Psoas muscle (tissue), 8 donors: ENCODE results near the gene SPACDR. TPM values are rescaled to one million over a fixed set of nuclear protein-coding genes. Genes with fewer than 3 reads are reported as not detected.

Source experiments
- ATAC-seq, 4 donors: fragments of 200-7000 bp; cut with Tn5 transposase; one replicate each; pipeline ENCODE4 v1.9.1; 2020; ENCODE audit warnings: moderate library complexity in 3 of 4, mild to moderate bottlenecking in 2 of 4
- DNase-seq, 2 donors: peaks; one replicate each; pipeline ENCODE4 v3.0.0-alpha.2; 2020
- H3K27ac ChIP-seq: fragments of 200-600 bp; one replicate; pipeline ENCODE4 v1.8.0; 2022
- H3K27me3 ChIP-seq, 3 donors: fragments of 200-600 bp in 1 of 3; one replicate each; pipeline versions ENCODE4 v1.6.1 to v1.8.0; 2013 to 2022; ENCODE audit warnings: low read length in 2 of 3, mild to moderate bottlenecking in 2 of 3, moderate library complexity in 1 of 3; ENCODE audit not compliant: insufficient read depth in 3 of 3
- H3K36me3 ChIP-seq, 2 donors: fragments of 200-600 bp in 1 of 2; one replicate each; pipeline versions ENCODE4 v1.6.1 to v1.8.0; 2013 to 2022; ENCODE audit warnings: low read depth in 1 of 2, mild to moderate bottlenecking in 1 of 2, moderate library complexity in 1 of 2; ENCODE audit not compliant: insufficient read depth in 1 of 2
- H3K4me1 ChIP-seq: fragments of 200-600 bp; one replicate; pipeline ENCODE4 v1.8.0; 2022
- H3K4me3 ChIP-seq: fragments of 200-600 bp; one replicate; pipeline ENCODE4 v1.8.0; 2022; ENCODE audit warnings: mild to moderate bottlenecking
- H3K9me3 ChIP-seq: fragments of 200-600 bp; one replicate; pipeline ENCODE4 v1.8.0; 2022
- CTCF ChIP-seq: fragments of 200-600 bp; IDR thresholded peaks from one replicate; pipeline ENCODE4 v1.8.0; 2022; ENCODE audit warnings: antibody characterized with exemption
- WGBS, 3 donors: extraction: QIAGEN DNeasy Blood & Tissue Kit; methylation state at CpG; one replicate each; pipeline versions ENCODE4 v1.1.6 to v1.1.7; 2013; 5-methylcytosine and 5-hydroxymethylcytosine counted together
- intact Hi-C, 2 donors: fragments of 100-400 bp; cut with DNase I; formaldehyde crosslinking; loops; one replicate each; pipeline versions ENCODE4 v1.11.0 to v1.14.2; 2022
- polyA plus RNA-seq, 3 donors: library from polyadenylated mRNA; stranded (reverse); fragments of 200-250 nt; gene quantifications; one replicate each; pipeline ENCODE4 v1.2.3, GENCODE V29; 2013
- total RNA-seq, 4 donors: library from RNA; stranded (reverse); fragmentation: NEBNext Ultra II Directional in 2 of 4; extraction: Animal tissue kit (Norgen Biotek cat#: 25700) in 2 of 4; gene quantifications; one replicate each; pipeline versions ENCODE4 v1.2.1 to v1.2.4, GENCODE V29; 2021 to 2023
- donor health status: healthy with polysubstance abuse.
- donor health status: DM: no; HTN: no; CAD: no; lungs with moderate emphysema.
- donor health status: Bipolar disorder and iron deficiency.
- donor health status: healthy.
- donor health status: DM: yes; HTN: yes; CAD: no.
- donor health status: DM: no; HTN: no; CAD: no.
- donor health status: DM: no; HTN: no; CAD: no.
- donor health status: DM: yes; HTN: yes; CAD: no.

The SPACDR gene
- total and polyA plus RNA-seq, 7 donors = 0.17 to 0.25 TPM; not detected in 5

- peak overlapping the region; percentile 97 for H3K4me3 ChIP-seq
- WGBS, 3 donors = 41 to 51% (median 47%) methylated on average over 16 of the region's 16 CpGs
- intact Hi-C loops = no loop called here
- H3K9me3 ChIP-seq = no peaks in the 10 kb centered on the region
- TF ChIP-seq CTCF = no peak
- no peaks in the 10 kb centered on the region for H3K27me3 ChIP-seq
- peaks cover 0 to 27% of the 10 kb centered on the region in 2 donors for H3K36me3 ChIP-seq
- DNase-seq = peak in 1 of 2 donors; percentile 59
- peaks cover 22% of the 10 kb centered on the region for H3K4me1 ChIP-seq
- no peak for ATAC-seq
- H3K27ac ChIP-seq = peak overlapping the region; percentile 100
Measured at GRCh38 chr7:100427762-100428198, 36.3 kb downstream of the SPACDR start.

- Histone ChIP-seq H3K36me3 (peaks cover 0 to 20% of the 10 kb centered on the region in 2 donors), H3K27me3 (no peaks in the 10 kb centered on the region), H3K9me3 (no peaks in the 10 kb centered on the region), H3K4me3 (no peak overlapping the region), H3K4me1 (peaks cover 16% of the 10 kb centered on the region), H3K27ac (no peak overlapping the region)
- no peak for ATAC-seq
- no peak for TF ChIP-seq CTCF
- intact Hi-C loops = no loop called here
- no peak for DNase-seq
Measured at GRCh38 chr7:100426516-100426915, 37.5 kb downstream of the SPACDR start.

GRCh38 chr7:100425347-100425746 is 38.7 kb downstream of the SPACDR start:
- intact Hi-C loops = no loop called here
- H3K9me3 ChIP-seq = no peaks in the 10 kb centered on the region
- peaks cover 0 to 22% of the 10 kb centered on the region in 2 donors for H3K36me3 ChIP-seq
- ATAC-seq = no peak
- H3K4me1 ChIP-seq = peaks cover 6% of the 10 kb centered on the region
- H3K27ac ChIP-seq = no peak overlapping the region
- no peak for TF ChIP-seq CTCF
- 31 to 80% (median 57%) methylated on average over 1 of the region's 1 CpG for WGBS, 3 donors
- H3K27me3 ChIP-seq = no peaks in the 10 kb centered on the region
- no peak overlapping the region for H3K4me3 ChIP-seq
- no peak for DNase-seq

- no peak for ATAC-seq
- intact Hi-C loops = no loop called here
Measured at GRCh38 chr7:100423315-100423714, 40.7 kb downstream of the SPACDR start.

More at GRCh38 chr7:100423315-100423714, 40.7 kb downstream of the SPACDR start:
- TF ChIP-seq CTCF = no peak
- Histone ChIP-seq H3K4me1 (peaks cover 6% of the 10 kb centered on the region), H3K27ac (no peak overlapping the region), H3K36me3 (peaks cover 0 to 22% of the 10 kb centered on the region in 2 donors), H3K4me3 (no peak overlapping the region), H3K9me3 (no peaks in the 10 kb centered on the region), H3K27me3 (no peaks in the 10 kb centered on the region)
- no peak for DNase-seq
- 84 to 91% (median 89%) methylated on average over 6 of the region's 6 CpGs for WGBS, 3 donors
